Stomach (tissue), 9 donors: Measurements from ENCODE around the gene M1AP. TPM values are rescaled to one million over a fixed set of nuclear protein-coding genes. Genes with fewer than 3 reads are reported as not detected.

Experiments used
- DNase-seq, 2 donors: peaks; one replicate each; pipeline versions ENCODE4 v3.0.0 to v3.0.0-alpha.2; 2013 to 2019
- H3K27ac ChIP-seq, 5 donors: fragments of 200-600 bp in 4 of 5; sonication (generic) in 4 of 5; one replicate each; pipeline ENCODE4 v1.5.1; 2013 to 2019; ENCODE audit warnings: mild to moderate bottlenecking in 1 of 5, moderate library complexity in 1 of 5
- H3K27me3 ChIP-seq, 3 donors: fragments of 200-600 bp; sonication (generic); one replicate each; pipeline ENCODE4 v1.5.1; 2017 to 2019; ENCODE audit warnings: mixed run types in 1 of 3
- H3K36me3 ChIP-seq, 4 donors: fragments of 200-600 bp; sonication (generic); 1 replicate in 3 of 4; 2 replicates in 1 of 4; pipeline ENCODE4 v1.5.1; 2016 to 2019
- H3K4me1 ChIP-seq, 4 donors: fragments of 200-600 bp; sonication (generic); one replicate each; pipeline ENCODE4 v1.5.1; 2016 to 2019
- H3K4me3 ChIP-seq, 4 donors: fragments of 200-600 bp; sonication (generic) in 3 of 4; one replicate each; pipeline ENCODE4 v1.5.1; 2016 to 2019; ENCODE audit warnings: mild to moderate bottlenecking in 1 of 4
- H3K9me3 ChIP-seq, 4 donors: fragments of 200-600 bp; sonication (generic); one replicate each; pipeline ENCODE4 v1.5.1; 2016 to 2019
- CTCF ChIP-seq, 7 experiments: fragments of 450-650 bp in 4 of 7; fragments of 200-600 bp in 3 of 7; sonication (generic) in 3 of 7; IDR thresholded peaks; one replicate each; pipeline ENCODE4 v1.5.1; 2016 to 2019; ENCODE audit warnings: antibody characterized with exemption in 7 of 7, control low read depth in 2 of 7, mild to moderate bottlenecking in 1 of 7
- EP300 ChIP-seq: sonication (generic); formaldehyde crosslinking; IDR thresholded peaks from one replicate; pipeline ENCODE4 v1.6.1; 2017; ENCODE audit warnings: antibody characterized with exemption
- POLR2A ChIP-seq, 4 donors: fragments of 450-650 bp; IDR thresholded peaks; one replicate each; pipeline ENCODE4 v1.6.1; 2016; ENCODE audit warnings: antibody characterized with exemption in 4 of 4, control low read depth in 2 of 4, mild to moderate bottlenecking in 1 of 4, moderate library complexity in 1 of 4
- POLR2AphosphoS5 ChIP-seq, 3 donors: sonication (generic); formaldehyde crosslinking; IDR thresholded peaks; one replicate each; pipeline ENCODE4 v1.6.1; 2016; ENCODE audit warnings: antibody characterized with exemption in 3 of 3
- WGBS, 5 donors: extraction: QIAGEN DNeasy Blood & Tissue Kit in 3 of 5; methylation state at CpG; one replicate each; pipeline versions ENCODE4 v1.1.5 to v1.1.7; 2013 to 2018; 5-methylcytosine and 5-hydroxymethylcytosine counted together
- intact Hi-C: fragments of 100-400 bp; cut with DNase I; formaldehyde crosslinking; loops from one replicate; pipeline ENCODE4 v1.15.1; 2023; ENCODE audit warnings: low total_unique reads
- polyA plus RNA-seq, 3 donors: library from polyadenylated mRNA; stranded (reverse); fragments of 200-250 nt; gene quantifications; one replicate each; pipeline ENCODE4 v1.2.3, GENCODE V29; 2013
- total RNA-seq, 5 donors: library from RNA; depleted of rRNA; stranded (reverse); fragments of >200 nt; gene quantifications; one replicate each; pipeline versions ENCODE4 v1.1.0 to v1.2.3, GENCODE V29; 2014 to 2016
- donor health status: healthy with polysubstance abuse.
- donor health status: Bipolar disorder and iron deficiency.
- donor health status: healthy.

The M1AP gene
- total and polyA plus RNA-seq, 8 donors, result 0.18 to 27.1 (median 0.31) TPM; not detected in 3

DNA sequence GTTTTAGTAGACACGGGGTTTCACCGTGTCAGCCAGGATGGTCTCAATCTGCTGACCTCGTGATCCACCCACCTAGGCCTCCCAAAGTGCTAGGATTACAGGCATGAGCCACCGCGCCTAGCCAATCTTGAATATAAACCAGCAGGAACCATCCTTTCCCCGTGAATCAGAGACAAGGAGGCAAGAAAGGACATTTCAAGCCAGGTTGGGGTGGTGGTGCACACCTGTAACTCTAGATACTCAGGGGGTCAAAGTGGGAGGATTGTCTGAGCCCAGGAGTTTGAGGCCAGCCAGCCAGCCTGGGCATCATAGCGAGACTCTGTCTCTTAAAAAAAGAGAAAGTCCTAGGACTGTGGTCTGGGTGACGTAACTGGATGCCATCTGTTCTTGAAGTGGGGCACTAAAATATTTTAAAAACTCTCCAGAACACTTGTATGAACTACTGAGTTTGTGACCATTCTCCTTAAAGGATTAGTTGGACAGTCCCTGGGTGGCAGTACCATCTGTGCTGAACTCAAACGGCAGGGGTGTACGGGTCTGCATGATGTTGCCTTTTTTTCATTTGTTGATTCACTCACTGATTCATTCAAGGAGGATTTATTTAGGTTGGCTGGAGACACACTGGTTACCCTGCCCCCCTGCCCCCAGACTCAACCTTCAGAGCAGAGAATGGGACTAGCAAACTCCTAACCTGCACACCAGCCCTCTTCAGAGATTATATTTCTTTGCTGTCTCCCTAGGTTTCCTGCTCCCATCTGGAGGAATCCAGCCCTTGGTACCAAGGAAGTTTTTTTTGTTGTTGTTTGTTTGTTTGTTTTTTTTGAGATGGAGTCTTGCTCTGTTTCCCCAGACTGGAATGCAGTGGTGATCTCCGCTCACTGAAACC, 136.8 kb downstream of the M1AP start:
- no peak overlapping the region for H3K4me3 ChIP-seq
- WGBS, 5 donors, result 30 to 47% (median 34%) methylated on average over 11 of the region's 11 CpGs
- H3K4me1 ChIP-seq, result peaks cover 43 to 52% (median 48%) of the 10 kb centered on the region in 4 donors
- intact Hi-C loops, result no loop called here
- H3K27me3 ChIP-seq, result peaks cover 38 to 75% (median 57%) of the 10 kb centered on the region in 3 donors
- no peaks in the 10 kb centered on the region for H3K9me3 ChIP-seq
- DNase-seq, result no peak
- peaks cover 0 to 1% (median 0%) of the 10 kb centered on the region in 4 donors for H3K36me3 ChIP-seq
- no peak overlapping the region for H3K27ac ChIP-seq
- TF ChIP-seq POLR2AphosphoS5 (IDR thresholded peaks at IDR 0.05), result no peak
- no peak for TF ChIP-seq CTCF (IDR thresholded peaks at IDR 0.05)
- no peak for TF ChIP-seq EP300
- TF ChIP-seq POLR2A (IDR thresholded peaks at IDR 0.05), result no peak

DNA sequence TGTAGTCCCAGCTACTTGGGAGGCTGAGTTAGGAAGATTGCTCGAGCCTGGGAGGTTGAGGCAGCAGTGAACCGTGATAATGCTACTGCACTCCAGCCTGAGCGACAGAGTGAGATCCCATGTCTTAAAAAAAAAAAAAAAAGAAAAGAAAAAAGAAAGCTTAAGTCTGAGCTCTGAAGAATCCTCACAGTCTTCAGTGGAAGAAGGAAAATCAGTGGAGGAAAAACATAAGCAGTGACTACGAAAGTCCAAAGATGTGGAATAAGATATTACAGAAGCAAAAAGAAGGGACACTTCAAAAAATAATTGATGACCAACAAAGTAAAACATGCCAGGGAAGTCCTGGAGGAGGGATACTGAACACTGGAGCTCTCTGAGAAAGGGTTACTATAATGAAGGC, 137.9 kb downstream of the M1AP start:
- peaks cover 27 to 65% (median 46%) of the 10 kb centered on the region in 3 donors for H3K27me3 ChIP-seq
- intact Hi-C loops, result no loop called here
- peaks cover 3 to 12% (median 9%) of the 10 kb centered on the region in 4 donors for H3K36me3 ChIP-seq
- 67 to 87% (median 81%) methylated on average over 4 of the region's 4 CpGs for WGBS, 5 donors
- no peak overlapping the region for H3K4me3 ChIP-seq
- no peaks in the 10 kb centered on the region for H3K9me3 ChIP-seq
- H3K4me1 ChIP-seq, result peaks cover 43 to 52% (median 48%) of the 10 kb centered on the region in 4 donors
- no peak for DNase-seq
- no peak overlapping the region for H3K27ac ChIP-seq
- TF ChIP-seq EP300 (no peak), POLR2A (IDR thresholded peaks at IDR 0.05) (no peak), CTCF (IDR thresholded peaks at IDR 0.05) (no peak), POLR2AphosphoS5 (IDR thresholded peaks at IDR 0.05) (no peak)

DNA sequence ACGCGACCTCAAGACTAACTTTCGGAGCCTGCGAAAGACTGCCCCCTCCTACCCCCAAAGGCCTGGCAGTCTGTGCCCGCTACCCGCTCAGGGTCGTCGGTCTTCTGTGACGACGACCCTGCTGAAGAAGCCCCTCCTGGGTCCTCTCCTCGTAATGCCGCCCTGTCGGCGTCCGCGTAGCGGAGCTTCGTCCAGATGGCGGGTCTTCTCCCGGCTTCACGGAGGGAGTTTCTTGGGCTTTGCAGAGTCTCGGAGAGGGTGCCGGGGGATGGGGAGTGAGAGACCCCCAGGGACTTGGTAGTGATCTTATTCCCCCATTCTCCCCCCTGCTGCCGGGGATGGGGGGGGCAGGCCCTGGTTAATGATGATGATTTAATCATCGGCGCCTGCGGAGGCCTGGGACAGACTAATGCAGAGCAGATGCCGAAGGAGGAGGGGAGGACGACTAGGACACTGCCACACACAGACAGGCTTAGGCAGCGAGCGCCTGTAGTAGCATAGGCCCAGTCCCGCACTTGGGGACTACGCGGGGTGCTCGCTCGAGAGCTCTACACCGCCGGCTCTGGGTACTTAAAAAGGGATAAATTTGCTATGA, 140.1 kb downstream of the M1AP start:
- WGBS, 5 donors, result 10 to 20% (median 12%) methylated on average over 27 to 38 of the region's 38 CpGs
- intact Hi-C loops, result no loop called here
- TF ChIP-seq CTCF (IDR thresholded peaks at IDR 0.05) (no peak), POLR2AphosphoS5 (IDR thresholded peaks at IDR 0.05) (no peak), EP300 (no peak), POLR2A (IDR thresholded peaks at IDR 0.05) (no peak)
- no peaks in the 10 kb centered on the region for H3K9me3 ChIP-seq
- H3K27ac ChIP-seq, result peak overlapping the region; percentile 95 to 99 (median 98)
- peak overlapping the region; percentile 67 to 77 (median 70) for H3K4me3 ChIP-seq
- peaks cover 43 to 52% (median 49%) of the 10 kb centered on the region in 4 donors for H3K4me1 ChIP-seq
- H3K27me3 ChIP-seq, result peaks cover 5 to 54% (median 24%) of the 10 kb centered on the region in 3 donors
- peak in 1 of 2 donors; percentile 74 for DNase-seq
- peaks cover 6 to 22% (median 17%) of the 10 kb centered on the region in 4 donors for H3K36me3 ChIP-seq

Other genes with a start within 250 kb of the M1AP start
- 1 to 10 TPM in 2 of 5 donors, not detected in 3; 2.7 to 3.5 TPM for gene C2orf81, start 226.7 kb downstream of the M1AP start, total RNA-seq
- gene C2orf81, start 226.7 kb downstream of the M1AP start, polyA plus RNA-seq, result 1 to 10 TPM; 1.7 to 2.2 (median 2.1) TPM
- 1 to 10 TPM in 4 of 5 donors, not detected in 1; 3.5 to 9.8 (median 7.3) TPM for gene WDR54, start 226.6 kb downstream of the M1AP start, total RNA-seq
- 10 to 100 TPM; 10.5 to 12.8 (median 12.5) TPM for gene WDR54, start 226.6 kb downstream of the M1AP start, polyA plus RNA-seq
- gene RTKN, start 206.4 kb downstream of the M1AP start, total RNA-seq, result 100 to 1,000 TPM in 2 of 5 donors, 10 to 100 TPM in 3; 16.5 to 125 (median 27.4) TPM
- 10 to 100 TPM; 10.8 to 27.3 (median 23.2) TPM for gene RTKN, start 206.4 kb downstream of the M1AP start, polyA plus RNA-seq
- gene INO80B, start 193.2 kb downstream of the M1AP start, total RNA-seq, result 10 to 100 TPM in 2 of 5 donors, 1 to 10 TPM in 2, not detected in 1; 4.7 to 44.5 (median 11.1) TPM
- 10 to 100 TPM; 32.2 to 52.2 (median 51.9) TPM for gene INO80B, start 193.2 kb downstream of the M1AP start, polyA plus RNA-seq
- gene WBP1, start 189.9 kb downstream of the M1AP start, total RNA-seq, result 10 to 100 TPM in 4 of 5 donors, 1 to 10 TPM in 1; 1.8 to 59.4 (median 21.7) TPM
- gene WBP1, start 189.9 kb downstream of the M1AP start, polyA plus RNA-seq, result 10 to 100 TPM; 78.9 to 82.4 (median 82.3) TPM
- 100 to 1,000 TPM in 1 of 5 donors, 10 to 100 TPM in 4; 17.5 to 130 (median 65.8) TPM for gene MOGS, start 182.9 kb downstream of the M1AP start, total RNA-seq
- 10 to 100 TPM; 15.6 to 32.2 (median 30.4) TPM for gene MOGS, start 182.9 kb downstream of the M1AP start, polyA plus RNA-seq
- gene MRPL53, start 175.7 kb downstream of the M1AP start, total RNA-seq, result 100 to 1,000 TPM in 2 of 5 donors, 10 to 100 TPM in 2, 1 to 10 TPM in 1; 4.6 to 335 (median 18.0) TPM
- gene MRPL53, start 175.7 kb downstream of the M1AP start, polyA plus RNA-seq, result 100 to 1,000 TPM in 1 of 3 donors, 10 to 100 TPM in 2; 74.0 to 108 (median 88.6) TPM
- gene CCDC142, start 165.3 kb downstream of the M1AP start, total RNA-seq, result 10 to 100 TPM; 19.1 to 78.2 (median 51.3) TPM
- gene CCDC142, start 165.3 kb downstream of the M1AP start, polyA plus RNA-seq, result 1 to 10 TPM; 3.2 to 3.4 (median 3.2) TPM
- gene TTC31, start 165.2 kb downstream of the M1AP start, total RNA-seq, result 10 to 100 TPM in 4 of 5 donors, 1 to 10 TPM in 1; 4.7 to 91.2 (median 20.5) TPM
- 10 to 100 TPM; 10.5 to 11.4 (median 10.8) TPM for gene TTC31, start 165.2 kb downstream of the M1AP start, polyA plus RNA-seq
- 1 to 10 TPM in 2 of 5 donors, not detected in 3; 1.1 to 2.6 TPM for gene LBX2, start 148.7 kb downstream of the M1AP start, total RNA-seq
- 1 to 10 TPM; 1.1 to 2.3 (median 1.2) TPM for gene LBX2, start 148.7 kb downstream of the M1AP start, polyA plus RNA-seq
- 10 to 100 TPM in 2 of 5 donors, 1 to 10 TPM in 3; 1.9 to 49.6 (median 6.4) TPM for gene PCGF1, start 140.6 kb downstream of the M1AP start, total RNA-seq
- gene PCGF1, start 140.6 kb downstream of the M1AP start, polyA plus RNA-seq, result 10 to 100 TPM; 14.7 to 20.8 (median 18.1) TPM
- under 1 TPM in 1 of 5 donors, not detected in 4; 0.73 TPM for gene TLX2, start 133.9 kb downstream of the M1AP start, total RNA-seq
- under 1 TPM in 1 of 3 donors, not detected in 2; 0.28 TPM for gene TLX2, start 133.9 kb downstream of the M1AP start, polyA plus RNA-seq
- gene DQX1, start 122.1 kb downstream of the M1AP start, total RNA-seq, result 10 to 100 TPM in 4 of 5 donors, 1 to 10 TPM in 1; 6.6 to 42.6 (median 22.8) TPM
- gene DQX1, start 122.1 kb downstream of the M1AP start, polyA plus RNA-seq, result 1 to 10 TPM; 2.1 to 5.3 (median 4.1) TPM
- gene AUP1, start 118.6 kb downstream of the M1AP start, total RNA-seq, result 100 to 1,000 TPM in 4 of 5 donors, 10 to 100 TPM in 1; 74.4 to 244 (median 173) TPM
- 100 to 1,000 TPM in 2 of 3 donors, 10 to 100 TPM in 1; 97.9 to 235 (median 139) TPM for gene AUP1, start 118.6 kb downstream of the M1AP start, polyA plus RNA-seq
- gene HTRA2, start 118.4 kb downstream of the M1AP start, total RNA-seq, result 10 to 100 TPM in 4 of 5 donors, 1 to 10 TPM in 1; 7.6 to 60.0 (median 23.7) TPM
- 10 to 100 TPM; 24.4 to 31.2 (median 25.5) TPM for gene HTRA2, start 118.4 kb downstream of the M1AP start, polyA plus RNA-seq
- 10 to 100 TPM in 2 of 5 donors, 1 to 10 TPM in 2, under 1 TPM in 1; 0.89 to 49.0 (median 5.0) TPM for gene LOXL3, start 94.4 kb downstream of the M1AP start, total RNA-seq
- gene LOXL3, start 94.4 kb downstream of the M1AP start, polyA plus RNA-seq, result 1 to 10 TPM in 2 of 3 donors, under 1 TPM in 1; 0.76 to 1.6 (median 1.1) TPM
- 10 to 100 TPM in 3 of 5 donors, 1 to 10 TPM in 2; 5.9 to 89.3 (median 12.2) TPM for gene DOK1, start 93.6 kb downstream of the M1AP start, total RNA-seq
- gene DOK1, start 93.6 kb downstream of the M1AP start, polyA plus RNA-seq, result 10 to 100 TPM in 2 of 3 donors, 1 to 10 TPM in 1; 8.8 to 17.7 (median 17.4) TPM
- gene SEMA4F, start 5.9 kb upstream of the M1AP start, total RNA-seq, result 10 to 100 TPM in 2 of 5 donors, 1 to 10 TPM in 3; 2.6 to 65.3 (median 4.2) TPM
- gene SEMA4F, start 5.9 kb upstream of the M1AP start, polyA plus RNA-seq, result 1 to 10 TPM in 1 of 3 donors, under 1 TPM in 2; 0.46 to 1.6 (median 0.98) TPM
- gene HK2, start 185.8 kb upstream of the M1AP start, total RNA-seq, result 10 to 100 TPM in 4 of 5 donors, 1 to 10 TPM in 1; 5.8 to 45.2 (median 19.7) TPM
- 10 to 100 TPM in 1 of 3 donors, 1 to 10 TPM in 2; 4.8 to 14.4 (median 6.6) TPM for gene HK2, start 185.8 kb upstream of the M1AP start, polyA plus RNA-seq